ENCODE results near the gene ALOX12. TPM values are rescaled to one million over a fixed set of nuclear protein-coding genes. Genes with fewer than 3 reads are reported as not detected.

ALOX12 gene, protein sequence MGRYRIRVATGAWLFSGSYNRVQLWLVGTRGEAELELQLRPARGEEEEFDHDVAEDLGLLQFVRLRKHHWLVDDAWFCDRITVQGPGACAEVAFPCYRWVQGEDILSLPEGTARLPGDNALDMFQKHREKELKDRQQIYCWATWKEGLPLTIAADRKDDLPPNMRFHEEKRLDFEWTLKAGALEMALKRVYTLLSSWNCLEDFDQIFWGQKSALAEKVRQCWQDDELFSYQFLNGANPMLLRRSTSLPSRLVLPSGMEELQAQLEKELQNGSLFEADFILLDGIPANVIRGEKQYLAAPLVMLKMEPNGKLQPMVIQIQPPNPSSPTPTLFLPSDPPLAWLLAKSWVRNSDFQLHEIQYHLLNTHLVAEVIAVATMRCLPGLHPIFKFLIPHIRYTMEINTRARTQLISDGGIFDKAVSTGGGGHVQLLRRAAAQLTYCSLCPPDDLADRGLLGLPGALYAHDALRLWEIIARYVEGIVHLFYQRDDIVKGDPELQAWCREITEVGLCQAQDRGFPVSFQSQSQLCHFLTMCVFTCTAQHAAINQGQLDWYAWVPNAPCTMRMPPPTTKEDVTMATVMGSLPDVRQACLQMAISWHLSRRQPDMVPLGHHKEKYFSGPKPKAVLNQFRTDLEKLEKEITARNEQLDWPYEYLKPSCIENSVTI
- total RNA-seq (2021; ENCODE audit: unreplicated experiment) (not detected), Bru-seq, nascent RNA (percentile 18 among the genes with signal in this experiment), BruChase-seq, experiment 1, labeled RNA remaining after a 6-hour chase (percentile 16 among the genes with signal in this experiment), BruChase-seq, experiment 2, labeled RNA remaining after a 2-hour chase (percentile 12 among the genes with signal in this experiment)
- polyA plus RNA-seq (2012): 0.15 and 0.21 TPM in 2 replicates
- long read RNA-seq, partial matches to known transcripts: 0 of 2 reads
- long read RNA-seq, other reads (novel, unspliced or antisense): 2 of 2 reads

DNA sequence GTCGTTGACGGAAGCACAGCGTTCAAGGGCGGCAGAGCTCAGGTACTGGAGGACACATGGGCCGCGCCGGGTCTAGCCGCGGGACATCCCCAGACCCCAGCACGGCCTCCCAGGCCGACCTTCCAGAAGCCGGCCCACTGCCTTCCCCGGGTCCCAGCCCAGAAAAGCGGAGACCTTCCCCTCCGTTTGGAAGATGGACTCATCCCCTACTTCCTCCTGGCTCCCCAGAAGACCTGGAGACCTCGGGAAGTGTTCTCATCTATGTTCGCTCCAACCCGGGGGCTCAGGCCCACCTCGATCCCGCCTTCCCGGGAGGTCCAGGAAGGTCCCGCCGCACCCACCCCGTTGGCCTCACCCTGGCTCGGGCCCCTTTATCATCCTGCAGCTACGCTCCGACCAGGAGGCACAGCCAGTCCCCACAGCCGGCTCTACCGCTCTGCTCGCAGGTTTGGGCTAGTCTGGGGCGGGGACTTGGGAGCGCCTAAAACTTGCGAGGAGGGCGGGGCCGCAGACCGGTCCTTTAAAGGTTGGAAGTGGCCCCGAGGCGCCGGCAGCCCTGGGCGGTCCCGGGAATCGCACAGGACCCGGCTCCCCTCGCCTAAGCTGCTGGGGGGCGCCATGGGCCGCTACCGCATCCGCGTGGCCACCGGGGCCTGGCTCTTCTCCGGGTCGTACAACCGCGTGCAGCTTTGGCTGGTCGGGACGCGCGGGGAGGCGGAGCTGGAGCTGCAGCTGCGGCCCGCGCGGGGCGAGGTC, at the start of gene ALOX12:
ALOX12 (plus strand) TSS at position 550 of the 756 bp plus-strand sequence; CDS start at position 619, 69 bp downstream.
- no TSS peak for BruUV-seq (replicated peaks)

More for the DNA sequence above, at the start of gene ALOX12:
- no peak within 1 kb of the TSS for H3K9ac ChIP-seq (ENCODE audit: low read length)
- no peaks in the 10 kb centered on the region for H3K9me3 ChIP-seq (ENCODE audit: control insufficient read depth in 1 of 2, insufficient read depth in 1 of 2, low read depth in 1 of 2, low read length in 2 of 2)
- no peak within 1 kb of the TSS for H2AFZ ChIP-seq (ENCODE audit: low read depth, low read length, poor library complexity, severe bottlenecking)
- no peak within 1 kb of the TSS for H3K27ac ChIP-seq (ENCODE audit: low read depth, low read length)
- H4K20me1 ChIP-seq (ENCODE audit: insufficient read depth): no peaks in the 10 kb centered on the region
- DNase-seq (ENCODE audit: low read depth, low spot score) (no peak), ATAC-seq (no peak)
- no peaks in the 10 kb centered on the region for H3K9me2 ChIP-seq (ENCODE audit: insufficient read depth)
- no peaks in the 10 kb centered on the region for H3K27me3 ChIP-seq (ENCODE audit: insufficient read depth, low read length)
- intact Hi-C loops (cut with micrococcal nuclease): no loop called here
- no peak within 1 kb of the TSS for H3K4me2 ChIP-seq (ENCODE audit: low read length)
- RAD21 ChIA-PET (ENCODE audit: low non-redundant PET in 1 of 2, low total read pairs in 2 of 2, uncharacterized antibody in 2 of 2, unreplicated experiment in 2 of 2): no interaction called here
- POLR2A ChIA-PET: interaction anchor here (1.3 kb wide), 1 partner anchor 9 kb away, joined by 4 read pairs; no protein-coding TSS in a partner anchor
- CTCF ChIA-PET: interaction anchor here (1.4 to 1.7 kb wide), 2 partner anchors 9 to 19 kb away, joined by 4 read pairs; no protein-coding TSS in a partner anchor
- H3K36me3 ChIP-seq (ENCODE audit: control insufficient read depth in 1 of 2, insufficient read depth in 2 of 2, low read length in 2 of 2): peaks cover 5 to 11% of the 10 kb centered on the region in 2 experiments; a peak in 2 of 4 replicates
- H3K4me1 ChIP-seq (ENCODE audit: control insufficient read depth in 1 of 2, insufficient read depth in 2 of 2, low read length in 2 of 2): no peaks in the 10 kb centered on the region
- H3K4me3 ChIP-seq (replicated peaks in 1 of 2; ENCODE audit: low read depth in 1 of 2, low read length in 2 of 2): no peak within 1 kb of the TSS
- no peaks in the 10 kb centered on the region for H3K79me2 ChIP-seq (ENCODE audit: insufficient read depth, low read length)
- TF ChIP-seq, protein P1, sequence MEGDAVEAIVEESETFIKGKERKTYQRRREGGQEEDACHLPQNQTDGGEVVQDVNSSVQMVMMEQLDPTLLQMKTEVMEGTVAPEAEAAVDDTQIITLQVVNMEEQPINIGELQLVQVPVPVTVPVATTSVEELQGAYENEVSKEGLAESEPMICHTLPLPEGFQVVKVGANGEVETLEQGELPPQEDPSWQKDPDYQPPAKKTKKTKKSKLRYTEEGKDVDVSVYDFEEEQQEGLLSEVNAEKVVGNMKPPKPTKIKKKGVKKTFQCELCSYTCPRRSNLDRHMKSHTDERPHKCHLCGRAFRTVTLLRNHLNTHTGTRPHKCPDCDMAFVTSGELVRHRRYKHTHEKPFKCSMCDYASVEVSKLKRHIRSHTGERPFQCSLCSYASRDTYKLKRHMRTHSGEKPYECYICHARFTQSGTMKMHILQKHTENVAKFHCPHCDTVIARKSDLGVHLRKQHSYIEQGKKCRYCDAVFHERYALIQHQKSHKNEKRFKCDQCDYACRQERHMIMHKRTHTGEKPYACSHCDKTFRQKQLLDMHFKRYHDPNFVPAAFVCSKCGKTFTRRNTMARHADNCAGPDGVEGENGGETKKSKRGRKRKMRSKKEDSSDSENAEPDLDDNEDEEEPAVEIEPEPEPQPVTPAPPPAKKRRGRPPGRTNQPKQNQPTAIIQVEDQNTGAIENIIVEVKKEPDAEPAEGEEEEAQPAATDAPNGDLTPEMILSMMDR (IDR thresholded peaks at IDR 0.05 in 2 of 3, conservative IDR thresholded peaks at IDR 0.05 in 1 of 3; ENCODE audit: borderline replicate concordance in 1 of 3, insufficient read depth in 1 of 3, low read depth in 2 of 3, low read length in 2 of 3): no peak
- no peak for TF ChIP-seq POLR2AphosphoS5 (IDR thresholded peaks at IDR 0.05; ENCODE audit: low read depth, low read length)
- TF ChIP-seq SRF (IDR thresholded peaks at IDR 0.05; ENCODE audit: low read depth): no peak
- TF ChIP-seq EGR1 (IDR thresholded peaks at IDR 0.05; ENCODE audit: low read depth): no peak
- TF ChIP-seq YY1 (IDR thresholded peaks at IDR 0.05; ENCODE audit: extremely low read depth, insufficient replicate concordance, low read depth, low read length): no peak
- TF ChIP-seq POLR2A (IDR thresholded peaks at IDR 0.05; ENCODE audit: borderline replicate concordance, extremely low read depth, insufficient read depth, insufficient read length): no peak
- no peak for TF ChIP-seq TCF7L2 (IDR thresholded peaks at IDR 0.05; ENCODE audit: borderline replicate concordance, extremely low read depth, insufficient read depth, insufficient read length)
- TF ChIP-seq, protein P2, sequence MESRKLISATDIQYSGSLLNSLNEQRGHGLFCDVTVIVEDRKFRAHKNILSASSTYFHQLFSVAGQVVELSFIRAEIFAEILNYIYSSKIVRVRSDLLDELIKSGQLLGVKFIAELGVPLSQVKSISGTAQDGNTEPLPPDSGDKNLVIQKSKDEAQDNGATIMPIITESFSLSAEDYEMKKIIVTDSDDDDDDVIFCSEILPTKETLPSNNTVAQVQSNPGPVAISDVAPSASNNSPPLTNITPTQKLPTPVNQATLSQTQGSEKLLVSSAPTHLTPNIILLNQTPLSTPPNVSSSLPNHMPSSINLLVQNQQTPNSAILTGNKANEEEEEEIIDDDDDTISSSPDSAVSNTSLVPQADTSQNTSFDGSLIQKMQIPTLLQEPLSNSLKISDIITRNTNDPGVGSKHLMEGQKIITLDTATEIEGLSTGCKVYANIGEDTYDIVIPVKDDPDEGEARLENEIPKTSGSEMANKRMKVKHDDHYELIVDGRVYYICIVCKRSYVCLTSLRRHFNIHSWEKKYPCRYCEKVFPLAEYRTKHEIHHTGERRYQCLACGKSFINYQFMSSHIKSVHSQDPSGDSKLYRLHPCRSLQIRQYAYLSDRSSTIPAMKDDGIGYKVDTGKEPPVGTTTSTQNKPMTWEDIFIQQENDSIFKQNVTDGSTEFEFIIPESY (IDR thresholded peaks at IDR 0.05; ENCODE audit: extremely low read depth, insufficient replicate concordance, low read length): no peak
- TF ChIP-seq CBX3 (IDR thresholded peaks at IDR 0.05; ENCODE audit: low read depth): no peak
- no peak for TF ChIP-seq EZH2 (IDR thresholded peaks at IDR 0.05)
- no peak for TF ChIP-seq SP1 (IDR thresholded peaks at IDR 0.05; ENCODE audit: low read depth)
- TF ChIP-seq CEBPB (IDR thresholded peaks at IDR 0.05; ENCODE audit: low read depth): no peak
- TF ChIP-seq, protein P3, sequence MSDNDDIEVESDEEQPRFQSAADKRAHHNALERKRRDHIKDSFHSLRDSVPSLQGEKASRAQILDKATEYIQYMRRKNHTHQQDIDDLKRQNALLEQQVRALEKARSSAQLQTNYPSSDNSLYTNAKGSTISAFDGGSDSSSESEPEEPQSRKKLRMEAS (IDR thresholded peaks at IDR 0.05): no peak
- TF ChIP-seq ZNF274 (IDR thresholded peaks at IDR 0.05; ENCODE audit: low read depth, low read length): no peak
- no peak for TF ChIP-seq ELF1 (IDR thresholded peaks at IDR 0.05; ENCODE audit: borderline replicate concordance, low read depth)
- no peak for TF ChIP-seq RAD21 (IDR thresholded peaks at IDR 0.05; ENCODE audit: low read depth)
- TF ChIP-seq FOSL1 (IDR thresholded peaks at IDR 0.05; ENCODE audit: low read depth): no peak

Measured in HCT116 (cell line).